Stimulated activated CD8-positive, alpha-beta memory T cell treated with anti-CD3 and anti-CD28 coated beads, Interleukin-12 subunit alpha, Interleukin-12 subunit beta, amount 100 ng/mL, for 1 hour (primary cell): ENCODE data around the gene TTC38.
"Not testable (repeated sequence)": the region's sequence is repeated elsewhere in the genome, so short reads cannot be mapped to it uniquely, and the experiment has no call there.

Experiments
- DNase-seq: peaks from one replicate; pipeline ENCODE4 v3.0.0-alpha.2; 2020; ENCODE audit warnings: low read depth

The TTC38 gene

GRCh38 chr22:46296257-46297150 lies 28.7 kb downstream of the TTC38 start, which contains the start of gene GTSE1:
Gene GTSE1 (plus strand): TSS chr22:46296870. CDS start chr22:46297401, 531 bp downstream.
- DNase-seq, result peak; percentile 94

GRCh38 chr22:46297151-46297812 lies 29.5 kb downstream of the TTC38 start:
- DNase-seq, result no peak

DNA sequence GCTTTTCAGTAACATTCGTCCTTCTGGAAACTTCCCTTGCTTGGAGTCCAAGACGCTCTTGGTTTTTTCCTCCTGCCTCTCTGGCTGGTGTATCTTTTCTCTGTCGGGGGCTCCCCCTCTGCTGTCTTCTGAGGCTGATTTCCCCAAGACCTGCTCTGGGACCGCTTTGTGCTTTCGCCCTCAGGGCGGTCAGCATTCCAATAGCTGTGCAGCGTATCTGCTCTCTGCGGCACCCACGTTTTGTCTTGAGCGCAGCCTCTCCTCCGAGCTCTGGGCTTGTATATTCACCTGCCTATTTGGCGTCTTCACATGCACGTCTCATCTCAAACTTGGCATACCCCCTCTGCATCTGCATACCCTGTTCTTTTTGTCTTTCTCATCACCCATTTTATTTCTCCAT lies 31.3 kb downstream of the TTC38 start:
- no peak for DNase-seq

DNA sequence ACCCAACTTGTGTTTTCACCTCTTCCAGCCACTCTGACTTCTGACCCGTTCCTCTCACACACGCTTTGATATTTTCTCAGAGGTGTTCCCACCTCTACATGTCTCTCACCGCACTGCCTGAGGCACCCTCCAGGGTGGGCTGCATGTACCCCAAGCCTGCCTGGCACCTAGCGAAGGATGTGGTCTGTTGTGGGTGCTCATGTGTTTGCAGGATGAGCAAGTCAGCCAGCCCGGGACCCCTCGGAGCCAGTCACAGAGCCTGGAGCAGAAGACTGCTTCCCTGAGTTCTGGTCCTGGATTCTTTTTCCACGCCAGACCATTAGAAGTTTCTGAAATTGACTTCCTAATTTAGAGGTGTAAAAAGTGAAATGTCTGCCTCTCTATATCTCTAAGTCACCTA lies 32.7 kb downstream of the TTC38 start:
- DNase-seq, result no peak

DNA sequence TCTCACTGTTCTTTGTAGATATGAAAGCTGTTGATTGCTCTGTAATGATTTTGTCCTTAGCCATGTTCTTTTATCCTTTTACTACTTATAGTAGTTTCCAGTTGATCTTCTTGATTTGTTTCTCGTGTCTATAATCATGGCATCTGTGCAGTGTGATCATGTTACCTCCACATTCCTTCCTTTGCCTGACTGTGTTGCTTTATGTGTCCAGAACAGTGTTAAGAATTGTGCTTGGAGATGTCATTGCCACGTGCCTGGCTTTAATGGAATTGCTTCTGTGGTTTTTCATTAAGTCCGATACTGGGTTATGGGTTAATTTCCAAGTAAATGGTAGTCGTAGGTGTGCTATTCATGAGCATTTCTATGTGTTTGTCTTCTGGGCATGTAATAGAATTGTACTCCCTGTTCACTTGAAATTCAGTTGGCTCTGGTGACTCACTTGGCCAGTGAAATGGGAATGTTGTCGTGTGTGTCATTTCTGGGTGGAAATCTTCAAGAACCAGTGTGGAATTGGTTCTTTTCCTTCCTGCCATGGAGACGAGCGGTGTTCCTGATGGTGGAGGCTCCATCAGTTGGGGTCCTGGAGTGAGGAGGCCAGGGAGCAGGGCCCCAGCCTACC lies 35.6 kb downstream of the TTC38 start:
- DNase-seq, result no peak

DNA sequence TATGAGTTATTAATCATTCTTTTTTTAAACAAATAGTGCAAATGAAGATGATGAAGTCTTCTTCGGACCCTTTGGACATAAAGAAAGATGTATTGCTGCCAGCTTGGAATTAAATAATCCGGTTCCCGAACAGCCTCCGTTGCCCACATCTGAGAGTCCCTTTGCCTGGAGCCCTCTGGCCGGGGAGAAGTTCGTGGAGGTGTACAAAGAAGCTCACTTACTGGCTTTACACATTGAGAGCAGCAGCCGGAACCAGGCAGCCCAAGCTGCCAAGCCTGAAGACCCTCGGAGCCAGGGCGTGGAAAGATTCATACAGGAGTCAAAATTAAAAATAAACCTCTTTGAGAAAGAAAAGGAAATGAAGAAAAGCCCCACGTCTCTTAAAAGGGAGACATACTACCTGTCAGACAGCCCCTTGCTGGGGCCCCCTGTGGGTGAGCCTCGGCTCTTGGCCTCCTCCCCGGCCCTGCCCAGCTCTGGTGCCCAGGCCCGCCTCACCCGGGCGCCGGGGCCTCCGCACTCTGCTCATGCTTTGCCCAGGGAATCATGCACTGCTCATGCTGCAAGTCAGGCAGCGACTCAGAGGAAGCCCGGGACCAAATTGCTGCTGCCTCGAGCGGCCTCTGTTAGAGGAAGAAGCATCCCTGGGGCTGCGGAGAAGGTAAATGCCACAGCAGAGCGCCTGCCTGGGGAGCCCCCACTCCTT lies 40.6 kb downstream of the TTC38 start:
- no peak for DNase-seq

DNA sequence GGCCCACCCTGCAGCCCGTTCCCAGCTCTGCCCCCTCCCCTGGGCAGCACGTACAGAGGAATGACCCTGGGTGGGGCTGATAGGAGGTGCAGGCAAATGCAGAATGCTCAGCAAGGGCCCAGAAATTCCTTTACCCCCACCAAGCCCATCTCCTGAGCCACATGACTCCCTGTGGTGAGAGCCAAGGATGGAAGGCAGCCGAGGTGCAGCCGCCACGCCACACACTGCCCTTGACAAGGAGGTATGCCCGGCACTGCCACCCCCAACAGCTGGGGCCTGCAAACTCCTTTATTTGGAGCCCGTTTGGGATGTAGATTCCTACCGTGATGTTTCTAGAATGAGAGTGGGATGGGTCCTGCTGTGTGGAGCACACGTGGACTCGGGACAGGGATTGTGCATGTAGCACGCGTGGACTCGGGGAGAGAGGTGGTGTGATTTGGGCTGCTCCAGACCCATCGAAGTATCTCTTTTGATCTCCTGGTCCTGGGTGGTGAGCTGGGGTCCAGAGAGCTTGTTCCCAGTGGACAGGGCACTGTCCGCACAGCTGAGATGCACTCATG lies 41.8 kb downstream of the TTC38 start:
- DNase-seq, result no peak

DNA sequence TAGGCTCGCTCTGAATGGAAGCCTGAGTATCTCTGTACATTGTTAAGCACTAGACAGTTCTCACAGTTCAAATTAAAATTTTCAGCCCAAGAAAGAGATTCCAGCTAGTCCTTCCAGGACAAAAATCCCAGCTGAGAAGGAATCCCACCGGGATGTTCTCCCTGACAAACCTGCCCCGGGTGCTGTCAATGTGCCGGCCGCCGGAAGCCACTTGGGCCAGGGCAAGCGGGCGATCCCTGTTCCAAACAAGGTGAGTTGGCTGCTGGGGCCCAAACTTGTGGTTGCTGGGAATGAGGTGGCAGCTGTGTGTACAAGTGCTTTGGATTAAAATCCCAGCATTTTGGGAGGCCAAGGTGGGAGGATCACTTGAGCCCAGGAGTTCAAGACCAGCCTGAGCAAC lies 44.2 kb downstream of the TTC38 start:
- DNase-seq, result no peak

- DNase-seq, result not testable (repeated sequence)
Measured at GRCh38 chr22:46312848-46313247, 45.0 kb downstream of the TTC38 start.

DNA sequence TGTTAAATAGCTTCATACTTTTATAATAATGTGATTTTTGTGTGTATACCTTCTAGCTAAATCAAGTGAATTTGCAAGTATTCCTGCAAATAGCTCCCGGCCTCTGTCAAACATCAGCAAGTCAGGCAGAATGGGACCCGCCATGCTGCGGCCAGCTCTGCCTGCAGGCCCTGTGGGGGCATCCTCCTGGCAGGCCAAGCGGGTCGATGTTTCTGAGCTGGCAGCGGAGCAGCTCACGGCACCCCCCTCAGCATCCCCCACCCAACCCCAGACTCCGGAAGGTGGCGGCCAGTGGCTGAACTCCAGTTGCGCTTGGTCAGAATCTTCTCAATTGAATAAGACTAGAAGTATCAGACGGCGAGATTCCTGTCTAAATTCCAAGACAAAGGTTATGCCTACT lies 48.2 kb downstream of the TTC38 start:
- no peak for DNase-seq

DNA sequence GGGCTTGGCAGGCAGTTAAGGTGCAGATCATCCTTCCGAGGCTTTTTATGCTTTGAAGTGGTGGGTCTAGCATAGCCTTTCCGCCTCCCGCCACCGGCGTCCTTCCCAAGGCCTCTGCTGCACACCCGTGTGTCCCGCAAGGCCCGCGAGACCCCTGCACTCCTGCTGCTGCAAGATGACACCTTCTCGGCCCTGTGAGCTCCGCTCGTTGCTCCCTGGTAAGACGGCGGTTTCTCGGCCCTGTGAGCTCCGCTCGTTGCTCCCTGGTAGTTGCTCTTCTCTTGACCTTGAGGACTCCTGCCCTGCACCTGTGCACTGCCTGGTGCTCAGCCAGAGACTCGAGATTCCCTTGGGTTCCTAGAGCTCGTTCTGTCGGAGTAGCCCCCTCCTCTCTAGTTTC lies 49.8 kb downstream of the TTC38 start:
- no peak for DNase-seq

- DNase-seq, result no peak
Measured at GRCh38 chr22:46318576-46318975, 50.8 kb downstream of the TTC38 start.

GRCh38 chr22:46319319-46319718 lies 51.5 kb downstream of the TTC38 start:
- DNase-seq, result no peak

GRCh38 chr22:46320166-46320710 lies 52.4 kb downstream of the TTC38 start:
- no peak for DNase-seq

DNA sequence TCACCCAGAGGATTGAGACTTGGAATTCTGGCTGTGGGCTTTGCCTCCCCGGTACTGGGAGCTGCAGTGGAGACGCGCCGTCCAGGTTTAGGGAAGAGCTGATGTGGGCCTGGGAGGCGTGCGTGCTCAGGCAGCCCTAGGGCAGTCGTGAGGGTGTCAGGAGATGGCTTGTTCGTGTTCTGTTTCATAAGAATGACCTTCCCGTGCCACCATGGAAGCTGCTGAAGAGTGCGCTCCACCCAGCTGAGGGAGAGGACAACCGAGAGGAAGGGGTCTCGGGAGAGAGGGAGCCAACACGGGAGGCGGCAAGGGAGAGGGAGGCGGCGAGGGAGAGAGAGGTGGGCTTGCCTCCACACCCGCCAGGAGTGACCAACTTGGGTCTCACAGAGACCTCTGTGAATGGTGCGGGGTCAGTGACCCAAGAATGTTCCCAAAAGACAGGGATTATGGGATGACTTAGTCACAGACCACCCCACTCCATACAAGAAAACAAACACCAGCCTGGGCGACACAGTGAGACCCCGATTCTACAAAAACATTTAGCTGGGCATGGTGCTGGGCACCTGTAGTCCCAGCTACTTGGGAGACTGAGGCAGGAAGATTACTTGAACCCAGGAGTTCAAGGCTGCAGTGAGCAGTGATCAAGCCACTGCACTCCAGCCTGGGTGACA lies 53.0 kb downstream of the TTC38 start:
- DNase-seq, result no peak

DNA sequence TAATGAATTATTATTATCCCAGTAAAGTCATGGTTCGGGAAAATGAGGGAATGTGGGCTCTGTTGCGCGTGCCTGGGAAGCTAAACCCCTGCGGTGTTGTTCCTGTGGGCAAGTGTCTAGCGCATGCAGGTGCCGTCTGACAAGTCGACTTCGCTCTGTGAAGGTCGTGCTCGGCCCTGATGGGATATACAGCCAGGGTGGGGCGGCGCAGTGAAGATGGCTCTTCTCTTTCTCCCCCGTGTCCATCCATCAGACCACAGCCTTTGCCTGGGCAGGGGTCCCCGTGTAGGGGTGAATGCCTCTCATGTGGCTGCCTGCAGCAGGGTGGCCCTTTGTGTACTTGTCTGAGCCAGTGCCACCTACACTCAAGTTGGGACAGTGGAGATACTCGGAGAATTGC lies 54.9 kb downstream of the TTC38 start:
- DNase-seq, result no peak

DNA sequence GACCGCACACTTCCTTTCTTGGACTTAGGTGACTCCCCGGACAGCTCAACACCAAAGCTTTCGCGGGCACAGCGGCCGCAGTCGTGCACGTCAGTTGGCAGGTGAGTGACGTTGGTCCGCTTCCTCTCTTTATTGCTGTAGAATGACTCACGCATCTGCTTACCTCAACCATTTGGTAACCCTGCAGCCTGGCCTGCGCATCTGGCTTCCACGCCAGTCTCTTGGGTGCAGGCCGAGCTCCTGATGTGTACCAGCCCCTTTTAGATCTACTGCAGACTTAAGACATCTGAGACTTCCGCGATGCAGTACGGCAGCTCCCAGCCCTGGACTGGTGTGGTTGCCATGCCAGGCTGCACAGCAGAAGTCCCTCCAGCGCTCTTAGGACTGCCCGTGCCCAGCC lies 55.4 kb downstream of the TTC38 start:
- no peak for DNase-seq

DNA sequence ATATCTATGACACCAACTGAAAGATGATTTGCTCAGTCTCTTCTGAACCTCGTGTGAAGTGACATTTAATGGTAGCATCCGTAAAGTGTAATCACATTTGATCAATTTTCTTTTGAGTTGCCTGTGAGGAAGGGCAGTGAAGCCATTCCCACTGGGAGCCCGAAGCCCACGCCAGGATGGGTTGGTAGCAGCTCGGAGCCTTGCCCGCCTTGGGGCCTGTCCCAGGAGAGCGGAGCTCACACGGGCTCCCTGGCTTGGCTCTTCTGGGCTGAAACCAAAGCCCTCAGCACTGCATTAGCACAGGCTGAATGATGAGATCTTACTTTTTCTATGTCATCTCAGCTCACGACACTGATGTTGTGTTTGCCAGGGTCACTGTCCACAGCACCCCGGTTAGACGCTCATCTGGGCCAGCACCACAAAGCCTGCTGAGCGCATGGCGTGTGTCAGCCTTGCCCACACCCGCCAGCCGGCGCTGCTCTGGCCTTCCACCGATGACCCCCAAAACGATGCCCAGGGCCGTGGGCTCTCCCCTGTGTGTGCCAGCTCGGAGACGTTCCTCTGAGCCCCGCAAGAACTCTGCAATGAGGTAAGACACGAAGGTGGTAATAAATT lies 58.4 kb downstream of the TTC38 start:
- DNase-seq, result no peak

DNA sequence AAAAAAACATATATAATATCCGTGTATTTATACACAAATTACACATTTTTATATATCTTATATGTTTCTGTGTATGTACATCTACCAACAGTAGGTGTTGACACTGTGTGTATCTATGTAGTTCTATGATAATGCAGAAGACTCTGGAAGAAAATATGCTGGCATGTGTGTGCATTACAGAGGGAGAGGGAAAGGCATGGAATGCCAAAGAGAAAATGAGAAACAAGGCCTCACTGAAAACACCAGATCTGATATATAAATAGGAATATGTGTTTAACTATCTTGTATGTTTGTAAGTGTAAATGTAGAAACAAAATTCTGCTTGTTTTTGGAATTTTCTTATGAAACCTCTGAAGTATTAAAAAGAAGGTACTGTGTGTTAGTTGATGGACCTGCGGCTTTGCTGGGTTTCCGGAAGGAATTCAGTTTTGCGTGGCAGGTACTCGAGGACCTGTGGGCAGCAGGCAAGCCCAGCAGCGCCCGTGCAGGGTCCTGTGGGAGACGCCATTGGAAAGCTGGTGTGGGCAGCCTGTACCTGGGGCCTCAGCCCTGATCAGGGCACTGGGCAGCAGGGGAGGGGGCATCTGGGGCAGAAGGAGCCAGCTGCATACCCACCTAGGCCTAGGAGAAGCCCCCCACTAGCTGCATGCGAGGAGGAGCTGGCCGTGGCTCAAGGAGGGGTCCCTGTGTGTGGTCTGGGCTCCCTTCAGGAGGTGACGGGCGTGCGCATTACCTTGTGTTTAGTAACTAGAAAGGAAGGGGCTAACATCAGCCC lies 60.1 kb downstream of the TTC38 start:
- no peak for DNase-seq

GRCh38 chr22:46328797-46329196 lies 61.0 kb downstream of the TTC38 start:
- no peak for DNase-seq
